Stimulated activated CD8-positive, alpha-beta memory T cell treated with anti-CD3 and anti-CD28 coated beads, Interleukin-4, amount 100 ng/mL, for 1 hour (primary cell): ENCODE measurements around the gene GPR108.

Experiments
- DNase-seq, 2 donors: peaks; one replicate each; pipeline ENCODE4 v3.0.0-alpha.2; 2020; ENCODE audit warnings: low read depth in 2 of 2, low spot score in 1 of 2

GPR108 gene

GRCh38 chr19:6708346-6708745 is 29.0 kb downstream of the GPR108 start:
- no peak for DNase-seq

GRCh38 chr19:6707658-6708018 is 29.7 kb downstream of the GPR108 start:
- DNase-seq = no peak

- no peak for DNase-seq
Observed at GRCh38 chr19:6707011-6707657, 30.2 kb downstream of the GPR108 start.

GRCh38 chr19:6706633-6706958 is 30.8 kb downstream of the GPR108 start:
- no peak for DNase-seq

GRCh38 chr19:6705931-6706632 is 31.3 kb downstream of the GPR108 start:
- no peak for DNase-seq

- no peak for DNase-seq
Observed at GRCh38 chr19:6700586-6701316, 36.6 kb downstream of the GPR108 start.

GRCh38 chr19:6699935-6700334 is 37.4 kb downstream of the GPR108 start:
- DNase-seq = no peak

- no peak for DNase-seq
Observed at GRCh38 chr19:6697291-6697690, 40.1 kb downstream of the GPR108 start.

- no peak for DNase-seq
Observed at GRCh38 chr19:6696239-6696820, 41.0 kb downstream of the GPR108 start.

- DNase-seq = no peak
Observed at GRCh38 chr19:6694147-6694815, 43.1 kb downstream of the GPR108 start.

- DNase-seq = no peak
Observed at GRCh38 chr19:6693681-6694080, 43.7 kb downstream of the GPR108 start.

- DNase-seq = no peak
Observed at GRCh38 chr19:6693056-6693471, 44.3 kb downstream of the GPR108 start.

- DNase-seq = no peak
Observed at GRCh38 chr19:6692027-6692426, 45.4 kb downstream of the GPR108 start.

- DNase-seq = no peak
Observed at GRCh38 chr19:6691342-6691741, 46.0 kb downstream of the GPR108 start.

- no peak for DNase-seq
Observed at GRCh38 chr19:6690160-6690885, 47.1 kb downstream of the GPR108 start.

- DNase-seq = no peak
Observed at GRCh38 chr19:6687114-6687513, 50.3 kb downstream of the GPR108 start.

GRCh38 chr19:6686628-6686975 is 50.8 kb downstream of the GPR108 start:
- no peak for DNase-seq

- DNase-seq = no peak
Observed at GRCh38 chr19:6685962-6686627, 51.3 kb downstream of the GPR108 start.

GRCh38 chr19:6685482-6685881 is 51.9 kb downstream of the GPR108 start:
- no peak for DNase-seq

GRCh38 chr19:6683971-6684370 is 53.4 kb downstream of the GPR108 start:
- no peak for DNase-seq
